ENCODE results near the gene STXBP3. TPM values are rescaled to one million over a fixed set of nuclear protein-coding genes. Genes with fewer than 3 reads are reported as not detected.
"Not testable (repeated sequence)": the region's sequence is repeated elsewhere in the genome, so short reads cannot be mapped to it uniquely, and the experiment has no call there.

Gene STXBP3
- polyA plus RNA-seq, 1 of the 3 experiments (the other 2 are of a cell fraction) = 12.6 TPM

- TF ChIP-seq MAX (IDR thresholded peaks at IDR 0.05; ENCODE audit: low read depth) = no peak
- no peak for TF ChIP-seq RXRA (IDR thresholded peaks at IDR 0.05; ENCODE audit: borderline replicate concordance, low read depth)
- TF ChIP-seq FOXJ3 (CRISPR knock-in tag; IDR thresholded peaks at IDR 0.05) = no peak
- TF ChIP-seq PBX3 (IDR thresholded peaks at IDR 0.05) = no peak
- no peak for TF ChIP-seq GABPA (IDR thresholded peaks at IDR 0.05; ENCODE audit: low read depth)
- no peak for TF ChIP-seq RFX5 (IDR thresholded peaks at IDR 0.05; ENCODE audit: low read length)
- TF ChIP-seq IRF3 (IDR thresholded peaks at IDR 0.05; ENCODE audit: low read depth, low read length) = no peak
- TF ChIP-seq RAD21 (IDR thresholded peaks at IDR 0.05; ENCODE audit: low read length) = no peak
- TF ChIP-seq EP300 (IDR thresholded peaks at IDR 0.05; ENCODE audit: borderline replicate concordance in 1 of 2, low read depth in 1 of 2, low read length in 1 of 2) = no peak
Observed at GRCh38 chr1:108699375-108700332, 46.8 kb upstream of the STXBP3 start (continued).

- Histone ChIP-seq H3K4me3 (ENCODE audit: low read depth in 2 of 2, low read length in 1 of 2) (no peak overlapping the region), H2AFZ (ENCODE audit: low read depth) (no peak overlapping the region), H3K9ac (no peak overlapping the region), H3K27me3 (ENCODE audit: insufficient read depth) (no peaks in the 10 kb centered on the region), H3K9me3 (no peaks in the 10 kb centered on the region), H4K20me1 (ENCODE audit: insufficient read depth) (no peaks in the 10 kb centered on the region), H3K9me2 (no peaks in the 10 kb centered on the region), H3K79me2 (ENCODE audit: insufficient read depth) (peaks cover 19% of the 10 kb centered on the region), H3K4me2 (no peak overlapping the region), H3F3A (replicated peaks; ENCODE audit: insufficient read depth) (peaks cover 33% of the 10 kb centered on the region), H3K27ac (ENCODE audit: low read depth in 2 of 2, low read length in 1 of 2) (no peak overlapping the region), H3K36me3 (replicated peaks in 1 of 2; ENCODE audit: control insufficient read depth in 1 of 2, insufficient read depth in 2 of 2, low read length in 1 of 2) (peaks cover 59 to 60% of the 10 kb centered on the region in 2 experiments), H3K4me1 (ENCODE audit: control insufficient read depth in 1 of 2, insufficient read depth in 2 of 2, low read depth in 1 of 2, low read length in 1 of 2) (0 out of 4 replicates have a peak, but pooled peaks cover 0 to 12% of the 10 kb centered on the region in 2 experiments)
- no peak for DNase-seq
- WGBS (ENCODE audit: low lambda C conversion rate) = 96% methylated on average over 5 of the region's 5 CpGs
- CTCF ChIA-PET = no interaction called here
- POLR2A ChIA-PET = no interaction called here
- TF ChIP-seq CHD2 (IDR thresholded peaks at IDR 0.05; ENCODE audit: low read length, partially characterized antibody) (no peak), SMC3 (IDR thresholded peaks at IDR 0.05; ENCODE audit: low read depth, low read length) (no peak)
Observed at GRCh38 chr1:108701176-108701849, 45.2 kb upstream of the STXBP3 start.

- H3K36me3 ChIP-seq (replicated peaks in 1 of 2; ENCODE audit: control insufficient read depth in 1 of 2, insufficient read depth in 2 of 2, low read length in 1 of 2) = peaks cover 51 to 52% of the 10 kb centered on the region in 2 experiments
- H3K27ac ChIP-seq (ENCODE audit: low read depth in 2 of 2, low read length in 1 of 2); H3K9me3 ChIP-seq; H4K20me1 ChIP-seq (ENCODE audit: insufficient read depth); POLR2A ChIA-PET; H3K27me3 ChIP-seq (ENCODE audit: insufficient read depth); H3K9me2 ChIP-seq; H3K4me2 ChIP-seq; DNase-seq; H2AFZ ChIP-seq (ENCODE audit: low read depth); H3K4me3 ChIP-seq (ENCODE audit: low read depth in 2 of 2, low read length in 1 of 2); H3K9ac ChIP-seq: not testable (repeated sequence)
- peaks cover 33% of the 10 kb centered on the region for H3F3A ChIP-seq (replicated peaks; ENCODE audit: insufficient read depth)
- H3K79me2 ChIP-seq (ENCODE audit: insufficient read depth) = peaks cover 11% of the 10 kb centered on the region; the same call in 1 of the 2 replicates
- 98% methylated on average over 6 of the region's 6 CpGs for WGBS (ENCODE audit: low lambda C conversion rate)
- 0 out of 4 replicates have a peak, but pooled peaks cover 0 to 12% of the 10 kb centered on the region in 2 experiments for H3K4me1 ChIP-seq (ENCODE audit: control insufficient read depth in 1 of 2, insufficient read depth in 2 of 2, low read depth in 1 of 2, low read length in 1 of 2)
- CTCF ChIA-PET = interaction anchor here (1.0 kb wide), 1 partner anchor 16 kb away, joined by 3 read pairs; no protein-coding TSS in a partner anchor
Observed at GRCh38 chr1:108702109-108702508, 44.4 kb upstream of the STXBP3 start.
